H1 (cell line): ENCODE data around the gene TLK1. TPM values are rescaled to one million over a fixed set of nuclear protein-coding genes. Genes with fewer than 3 reads are reported as not detected.

Experiments
- CTCF ChIA-PET: fragments of 300-600 bp; sonication (Branson Sonifier 250); formaldehyde crosslinking; loops from one replicate; lab custom pipeline; 2021; ENCODE audit not compliant: partially characterized antibody; lab: Charles Lee
- POLR2A ChIA-PET: fragments of 300-600 bp; sonication (Branson Sonifier 250); formaldehyde crosslinking; loops from one replicate; lab custom pipeline; 2021; ENCODE audit warnings: inconsistent platforms; ENCODE audit not compliant: partially characterized antibody; lab: Charles Lee
- DNase-seq, 2 experiments: peaks; one replicate each; pipeline versions ENCODE4 v3.0.0 to v3.0.0-alpha.2; 2010 to 2022; ENCODE audit warnings: low spot score in 2 of 2, low read depth in 1 of 2, mixed read lengths in 1 of 2
- FAIRE-seq: peaks from 2 replicates; lab custom pipeline; 2011; peaks lifted over from hg19 to GRCh38; lab: Jason Lieb, UNC
- H2AFZ ChIP-seq: 2 replicates; pipeline ENCODE4 v1.8.1; 2012; ENCODE audit warnings: low read length, inconsistent platforms
- H2AK5ac ChIP-seq: 2 replicates; pipeline ENCODE4 v1.6.1; 2013; ENCODE audit warnings: low read depth, low read length
- H2BK120ac ChIP-seq: replicated peaks from 2 replicates; pipeline ENCODE3; 2013; ENCODE audit warnings: low read depth, low read length, inconsistent platforms
- H2BK12ac ChIP-seq: 2 replicates; pipeline ENCODE4 v1.6.1; 2013; ENCODE audit warnings: low read depth, low read length
- H2BK15ac ChIP-seq: 2 replicates; pipeline ENCODE4 v1.6.1; 2013; ENCODE audit warnings: low read length
- H2BK20ac ChIP-seq: 2 replicates; pipeline ENCODE4 v1.6.1; 2013; ENCODE audit warnings: low read length
- H2BK5ac ChIP-seq: 2 replicates; pipeline ENCODE4 v1.6.1; 2013; ENCODE audit warnings: low read depth, low read length
- H3K14ac ChIP-seq: 2 replicates; pipeline ENCODE4 v1.6.1; 2013; ENCODE audit warnings: inconsistent platforms; ENCODE audit not compliant: insufficient read length
- H3K18ac ChIP-seq: 2 replicates; pipeline ENCODE4 v1.6.1; 2013; ENCODE audit warnings: low read length; ENCODE audit errors: extremely low read depth
- H3K23ac ChIP-seq: 2 replicates; pipeline ENCODE4 v1.6.1; 2013; ENCODE audit warnings: inconsistent platforms; ENCODE audit not compliant: insufficient read length
- H3K23me2 ChIP-seq: 2 replicates; pipeline ENCODE4 v1.6.1; 2013; ENCODE audit warnings: low read depth, low read length
- H3K27ac ChIP-seq: 2 replicates; pipeline ENCODE4 v1.6.1; 2011; ENCODE audit warnings: low read depth, low read length, inconsistent platforms
- H3K27me3 ChIP-seq, 4 experiments: replicated peaks in 1 of 4; 1 replicate in 1 of 4; 2 replicates in 3 of 4; pipeline versions ENCODE4 v1.6.1 to v1.8.1; 2011 to 2013; ENCODE audit warnings: low read length in 3 of 4, mild to moderate bottlenecking in 3 of 4, inconsistent platforms in 2 of 4, mixed read lengths in 2 of 4, moderate library complexity in 1 of 4; ENCODE audit not compliant: control insufficient read depth in 3 of 4, insufficient read depth in 3 of 4; ENCODE audit errors: extremely low read depth in 1 of 4
- H3K36me3 ChIP-seq, 4 experiments: 2 replicates each; pipeline versions ENCODE4 v1.6.1 to v1.8.1; 2011 to 2013; ENCODE audit warnings: mild to moderate bottlenecking in 4 of 4, low read length in 3 of 4, moderate library complexity in 2 of 4, control low read depth in 1 of 4, inconsistent platforms in 1 of 4; ENCODE audit not compliant: insufficient read depth in 4 of 4, control insufficient read depth in 2 of 4
- H3K4ac ChIP-seq: replicated peaks from 2 replicates; pipeline ENCODE3; 2013; ENCODE audit warnings: low read length, low read depth, mixed read lengths, inconsistent platforms; ENCODE audit not compliant: insufficient read length
- H3K4me1 ChIP-seq, 4 experiments: replicated peaks in 1 of 4; 1 replicate in 1 of 4; 2 replicates in 3 of 4; pipeline versions ENCODE4 v1.6.1 to v1.8.1; 2011 to 2013; ENCODE audit warnings: low read length in 3 of 4, inconsistent platforms in 2 of 4, mixed read lengths in 1 of 4; ENCODE audit not compliant: insufficient read depth in 4 of 4, control insufficient read depth in 3 of 4
- H3K4me2 ChIP-seq, 2 experiments: 2 replicates each; pipeline versions ENCODE4 v1.6.1 to v1.8.1; 2011 to 2013; ENCODE audit warnings: low read depth in 2 of 2, low read length in 2 of 2, control low read depth in 1 of 2, inconsistent platforms in 1 of 2, mild to moderate bottlenecking in 1 of 2; ENCODE audit not compliant: insufficient read depth in 1 of 2
- H3K4me3 ChIP-seq, 4 experiments: fragments of 200-600, 300-600 bp in 1 of 4; sonication (generic), shearing (Covaris generic), sonication (Bioruptor Twin) in 1 of 4; 2 replicates each; pipeline versions ENCODE4 v1.5.1 to v1.8.1; 2011 to 2016; ENCODE audit warnings: low read length in 4 of 4, low read depth in 3 of 4, control low read depth in 2 of 4, inconsistent platforms in 2 of 4, mild to moderate bottlenecking in 2 of 4, mixed read lengths in 1 of 4, moderate library complexity in 1 of 4; ENCODE audit not compliant: insufficient read depth in 2 of 4; ENCODE audit errors: extremely low read depth in 1 of 4
- H3K56ac ChIP-seq: replicated peaks from 2 replicates; pipeline ENCODE3; 2013; ENCODE audit warnings: low read depth, mild to moderate bottlenecking, mixed read lengths, low read length, inconsistent platforms; ENCODE audit not compliant: insufficient read length
- H3K79me1 ChIP-seq: 2 replicates; pipeline ENCODE4 v1.6.1; 2013; ENCODE audit warnings: low read depth, low read length, control low read depth
- H3K79me2 ChIP-seq, 2 experiments: 2 replicates each; pipeline versions ENCODE4 v1.6.1 to v1.8.1; 2012 to 2013; ENCODE audit warnings: low read length in 2 of 2, mild to moderate bottlenecking in 2 of 2, inconsistent platforms in 1 of 2; ENCODE audit not compliant: insufficient read depth in 2 of 2, control insufficient read depth in 1 of 2
- H3K9ac ChIP-seq, 4 experiments: replicated peaks in 1 of 4; 1 replicate in 1 of 4; 2 replicates in 3 of 4; pipeline versions ENCODE4 v1.6.1 to v1.8.1; 2011 to 2013; ENCODE audit warnings: low read depth in 3 of 4, low read length in 3 of 4, control low read depth in 2 of 4, mild to moderate bottlenecking in 2 of 4, moderate library complexity in 2 of 4, inconsistent platforms in 1 of 4; ENCODE audit errors: extremely low read depth in 1 of 4
- H3K9me3 ChIP-seq, 2 experiments: 2 replicates each; pipeline versions ENCODE4 v1.6.1 to v1.8.1; 2012 to 2013; ENCODE audit warnings: mild to moderate bottlenecking in 2 of 2, moderate library complexity in 2 of 2, control low read depth in 1 of 2, inconsistent platforms in 1 of 2, low read depth in 1 of 2, low read length in 1 of 2, mixed read lengths in 1 of 2; ENCODE audit not compliant: insufficient read depth in 2 of 2
- H4K20me1 ChIP-seq, 2 experiments: replicated peaks in 1 of 2; 2 replicates each; pipeline versions ENCODE3 to v1.8.1; 2011 to 2013; ENCODE audit warnings: inconsistent platforms in 2 of 2, low read length in 2 of 2, mild to moderate bottlenecking in 1 of 2; ENCODE audit not compliant: insufficient read depth in 2 of 2, control insufficient read depth in 1 of 2
- H4K5ac ChIP-seq: 2 replicates; pipeline ENCODE4 v1.6.1; 2013; ENCODE audit warnings: low read length, low read depth, mixed read lengths, inconsistent platforms; ENCODE audit not compliant: insufficient read length
- H4K8ac ChIP-seq: 2 replicates; pipeline ENCODE4 v1.8.0; 2013; ENCODE audit warnings: mild to moderate bottlenecking, moderate library complexity, low read length, inconsistent platforms; ENCODE audit not compliant: insufficient read depth; ENCODE audit errors: extremely low read depth
- H4K91ac ChIP-seq: replicated peaks from 2 replicates; pipeline ENCODE3; 2013; ENCODE audit warnings: low read length, mixed read lengths, inconsistent platforms; ENCODE audit not compliant: insufficient read length
- HDAC2 ChIP-seq, 2 experiments: fragments of 300-600 bp in 1 of 2; sonication (generic) in 1 of 2; IDR thresholded peaks; 2 replicates each; pipeline ENCODE4 v1.6.1; 2011 to 2012; ENCODE audit warnings: low read depth in 2 of 2, low read length in 2 of 2, mild to moderate bottlenecking in 2 of 2, moderate library complexity in 2 of 2, borderline replicate concordance in 1 of 2, inconsistent platforms in 1 of 2
- JUN ChIP-seq: IDR thresholded peaks from 2 replicates; pipeline ENCODE4 v1.6.1; 2011; ENCODE audit warnings: low read depth, mild to moderate bottlenecking, improper control_type of control experiment, low read length
- JUND ChIP-seq: IDR thresholded peaks from 2 replicates; pipeline ENCODE4 v1.6.1; 2011; ENCODE audit warnings: mild to moderate bottlenecking, improper control_type of control experiment, low read length
- KDM5A ChIP-seq: fragments of 200-600 bp; IDR thresholded peaks from 2 replicates; pipeline ENCODE4 v1.7.1; 2012; ENCODE audit warnings: mild to moderate bottlenecking, low read length, inconsistent platforms, mixed read lengths
- PHF8 ChIP-seq: fragments of 200-600 bp; sonication (generic); conservative IDR thresholded peaks from 2 replicates; pipeline ENCODE4 v1.7.1; 2012; ENCODE audit warnings: low read depth, mild to moderate bottlenecking, inconsistent platforms, low read length, moderate library complexity
- RBBP5 ChIP-seq: IDR thresholded peaks from 2 replicates; pipeline ENCODE4 v1.7.1; 2012; ENCODE audit warnings: low read depth, mild to moderate bottlenecking, inconsistent platforms, low read length, moderate library complexity, borderline replicate concordance
- SAP30 ChIP-seq: fragments of 300-600 bp; sonication (generic); IDR thresholded peaks from 2 replicates; pipeline ENCODE4 v1.7.1; 2012; ENCODE audit warnings: low read length, moderate library complexity, mild to moderate bottlenecking, inconsistent platforms; ENCODE audit not compliant: insufficient read depth, insufficient replicate concordance
- YY1 ChIP-seq: IDR thresholded peaks from 2 replicates; pipeline ENCODE4 v1.6.1; 2011; ENCODE audit warnings: low read depth, mild to moderate bottlenecking, low read length
- ZNF274 ChIP-seq: IDR thresholded peaks from 2 replicates; pipeline ENCODE4 v1.7.0; 2012; ENCODE audit warnings: low read length, borderline replicate concordance; ENCODE audit errors: extremely low read depth
- WGBS, 2 experiments: shearing (Covaris generic) in 1 of 2; methylation state at CpG; one replicate each; pipeline versions ENCODE4 v1.1.6 to v1.1.7; 2013 to 2015; ENCODE audit warnings: low lambda C conversion rate in 2 of 2, mixed read lengths in 2 of 2, inconsistent platforms in 1 of 2, low coverage in 1 of 2, missing lambda C conversion rate in 1 of 2; ENCODE audit not compliant: insufficient replicate concordance in 2 of 2, insufficient coverage in 1 of 2, insufficient read length in 1 of 2; ENCODE audit errors: extremely low coverage in 1 of 2, missing lambda C conversion rate in 1 of 2; 5-methylcytosine and 5-hydroxymethylcytosine counted together
- polyA plus RNA-seq, 7 experiments: library from polyadenylated mRNA; depleted of rRNA in 3 of 7; stranded (reverse) in 5 of 7; unstranded in 2 of 7; fragments of >200 nt in 5 of 7; fragments of 200-250 nt in 2 of 7; gene quantifications; 1 replicate in 5 of 7; 2 replicates in 1 of 7; 4 replicates in 1 of 7; pipeline versions ENCODE4 v1.2.1 to v1.2.3, GENCODE V29; 2011 to 2013; ENCODE audit warnings: missing spikeins in 2 of 7, mixed read lengths in 2 of 7
- total RNA-seq: library from RNA; stranded (reverse); fragmentation: NEBNext Ultra II Directional; extraction: Animal tissue kit (Norgen Biotek cat#: 25700); gene quantifications from 2 replicates; pipeline ENCODE4 v1.2.1, GENCODE V29; 2021
- TF ChIP-seq, protein P1 (sequence below), 3 experiments: IDR thresholded peaks; 1 replicate in 2 of 3; 2 replicates in 1 of 3; pipeline versions ENCODE4 v1.5.1 to v1.6.1; 2011; ENCODE audit warnings: low read length in 3 of 3, mild to moderate bottlenecking in 3 of 3, inconsistent platforms in 2 of 3, low read depth in 1 of 3, moderate library complexity in 1 of 3; ENCODE audit not compliant: insufficient read depth in 1 of 3; ENCODE audit errors: control extremely low read depth in 1 of 3

Gene TLK1
- total and polyA plus RNA-seq, 2 of the 8 experiments (the other 6 are each of a cell fraction or from before 2014, with no cell fraction given): 11.2 to 102 TPM

DNA sequence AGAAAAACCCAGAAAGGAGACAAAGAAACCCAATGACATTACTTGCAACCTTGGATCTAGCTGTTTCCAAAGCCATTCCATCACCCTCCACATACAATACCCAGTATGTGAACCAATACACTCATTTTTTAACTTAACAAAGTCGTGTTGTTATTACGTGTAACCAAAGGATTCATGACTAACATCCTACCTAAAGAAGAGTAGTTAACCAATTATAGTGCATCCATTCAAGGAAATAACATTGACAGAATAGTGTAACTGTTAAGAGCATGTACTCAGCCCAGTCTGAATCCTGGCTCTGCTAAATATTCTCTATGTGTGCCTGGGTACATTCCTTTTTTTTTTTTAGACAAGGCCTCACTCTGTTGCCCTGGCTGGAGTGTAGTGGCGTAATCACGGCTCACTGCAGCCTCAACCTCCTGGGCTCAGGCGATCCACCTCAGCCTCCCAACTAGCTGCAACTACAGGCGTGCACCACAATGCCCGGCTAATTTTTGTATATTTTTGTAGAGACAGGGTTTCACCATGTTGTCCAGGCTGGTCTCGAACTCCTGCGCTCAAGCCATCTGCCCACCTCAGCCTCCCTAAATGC lies 9.9 kb downstream of the TLK1 start:
- no peak for FAIRE-seq
- TF ChIP-seq RBBP5 (no peak), PHF8 (no peak), KDM5A (no peak), HDAC2 (IDR thresholded peaks at IDR 0.05; ENCODE audit: borderline replicate concordance in 1 of 2, low read depth in 2 of 2, low read length in 2 of 2) (no peak), JUN (no peak), SAP30 (no peak), YY1 (no peak), ZNF274 (no peak), JUND (no peak)
- TF ChIP-seq, protein P1, sequence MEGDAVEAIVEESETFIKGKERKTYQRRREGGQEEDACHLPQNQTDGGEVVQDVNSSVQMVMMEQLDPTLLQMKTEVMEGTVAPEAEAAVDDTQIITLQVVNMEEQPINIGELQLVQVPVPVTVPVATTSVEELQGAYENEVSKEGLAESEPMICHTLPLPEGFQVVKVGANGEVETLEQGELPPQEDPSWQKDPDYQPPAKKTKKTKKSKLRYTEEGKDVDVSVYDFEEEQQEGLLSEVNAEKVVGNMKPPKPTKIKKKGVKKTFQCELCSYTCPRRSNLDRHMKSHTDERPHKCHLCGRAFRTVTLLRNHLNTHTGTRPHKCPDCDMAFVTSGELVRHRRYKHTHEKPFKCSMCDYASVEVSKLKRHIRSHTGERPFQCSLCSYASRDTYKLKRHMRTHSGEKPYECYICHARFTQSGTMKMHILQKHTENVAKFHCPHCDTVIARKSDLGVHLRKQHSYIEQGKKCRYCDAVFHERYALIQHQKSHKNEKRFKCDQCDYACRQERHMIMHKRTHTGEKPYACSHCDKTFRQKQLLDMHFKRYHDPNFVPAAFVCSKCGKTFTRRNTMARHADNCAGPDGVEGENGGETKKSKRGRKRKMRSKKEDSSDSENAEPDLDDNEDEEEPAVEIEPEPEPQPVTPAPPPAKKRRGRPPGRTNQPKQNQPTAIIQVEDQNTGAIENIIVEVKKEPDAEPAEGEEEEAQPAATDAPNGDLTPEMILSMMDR (IDR thresholded peaks at IDR 0.05; ENCODE audit: control extremely low read depth in 1 of 3, insufficient read depth in 1 of 3, low read depth in 1 of 3, low read length in 3 of 3): no peak

More for the DNA sequence above, 9.9 kb downstream of the TLK1 start:
- Histone ChIP-seq H3K79me1 (no peaks in the 10 kb centered on the region; the same call in 1 of the 2 replicates), H3K27me3 (no peaks in the 10 kb centered on the region), H2BK20ac (no peak overlapping the region), H3K56ac (no peak overlapping the region), H3K9me3 (no peaks in the 10 kb centered on the region), H2BK15ac (no peak overlapping the region), H3K4me1 (peaks cover 0 to 6% (median 2%) of the 10 kb centered on the region in 4 experiments; a peak in 3 of 7 replicates), H3K9ac (no peak overlapping the region), H3K4ac (no peak overlapping the region), H4K20me1 (peaks cover 9 to 12% of the 10 kb centered on the region in 2 experiments), H4K5ac (no peak overlapping the region), H3K23me2 (no peaks in the 10 kb centered on the region), H3K18ac (no peak overlapping the region), H2BK12ac (no peak overlapping the region), H2AFZ (no peak overlapping the region), H4K91ac (no peak overlapping the region), H3K4me3 (no peak overlapping the region), H3K4me2 (no peak overlapping the region), H2BK5ac (no peak overlapping the region), H3K36me3 (no peaks in the 10 kb centered on the region), H2AK5ac (no peak overlapping the region), H3K23ac (no peak overlapping the region), H3K79me2 (peaks cover 39 to 98% of the 10 kb centered on the region in 2 experiments), H2BK120ac (no peak overlapping the region), H4K8ac (no peak overlapping the region), H3K27ac (no peak overlapping the region), H3K14ac (no peak overlapping the region)
- WGBS, 2 experiments: 90% methylated on average over 9 of the region's 9 CpGs; no CpG with 5 or more reads in 1 of the 2 experiments
- ChIA-PET CTCF (interaction anchor here (1.1 kb wide), 1 partner anchor 58 kb away, joined by 3 read pairs; no protein-coding TSS in a partner anchor), POLR2A (interaction anchor here (0.8 to 2.8 kb wide), 4 partner anchors 9 to 282 kb away, joined by 3 to 19 read pairs (median 4); no protein-coding TSS in a partner anchor)
- no peak for DNase-seq
